ELF-1 (cell line): ENCODE results near the gene GATAD2B.

Source experiments
- DNase-seq: peaks from one replicate; pipeline ENCODE4 v3.0.0-alpha.2; 2016; ENCODE audit warnings: low read depth, low spot score

GATAD2B gene

DNA sequence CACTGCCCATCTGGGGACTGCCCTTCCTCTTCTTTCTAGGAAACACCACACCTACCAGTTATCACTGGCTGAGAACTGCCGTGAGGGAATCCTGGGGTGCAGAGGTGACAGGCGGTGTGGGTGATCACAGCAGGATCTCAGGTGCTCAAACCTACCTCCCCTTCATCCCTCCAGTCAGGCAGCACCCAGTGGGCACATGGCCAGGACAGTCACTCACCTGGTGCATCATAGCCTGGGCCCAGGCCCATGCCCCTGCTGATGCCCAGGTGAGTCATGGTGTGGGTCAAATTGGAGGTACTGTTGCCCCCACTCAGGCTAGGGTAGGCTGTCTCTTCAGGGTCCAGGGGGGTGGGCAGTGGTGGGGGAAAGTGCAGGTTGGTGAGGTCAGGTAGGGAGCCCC lies 29.0 kb upstream of the GATAD2B start:
- no peak for DNase-seq

DNA sequence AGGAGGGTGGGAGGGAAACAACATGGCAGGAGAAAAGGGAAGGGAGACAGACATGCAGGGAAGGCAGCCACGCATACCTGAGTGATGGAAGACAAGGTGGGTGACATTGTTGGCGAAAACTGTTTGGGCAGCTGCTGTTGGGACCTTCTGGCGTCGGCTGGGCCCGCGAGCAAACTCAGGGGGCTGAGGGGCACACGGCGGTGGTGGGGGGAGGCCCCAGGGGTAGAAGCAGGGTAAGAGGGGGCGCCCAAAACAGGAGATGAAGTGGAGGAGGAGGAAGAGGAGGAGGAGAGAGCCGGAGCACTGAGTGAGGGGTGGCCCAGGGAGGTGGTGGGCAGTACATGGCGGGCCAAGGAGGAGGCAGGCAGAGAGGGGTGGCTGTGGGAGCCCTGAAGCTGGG lies 28.4 kb upstream of the GATAD2B start:
- no peak for DNase-seq

DNA sequence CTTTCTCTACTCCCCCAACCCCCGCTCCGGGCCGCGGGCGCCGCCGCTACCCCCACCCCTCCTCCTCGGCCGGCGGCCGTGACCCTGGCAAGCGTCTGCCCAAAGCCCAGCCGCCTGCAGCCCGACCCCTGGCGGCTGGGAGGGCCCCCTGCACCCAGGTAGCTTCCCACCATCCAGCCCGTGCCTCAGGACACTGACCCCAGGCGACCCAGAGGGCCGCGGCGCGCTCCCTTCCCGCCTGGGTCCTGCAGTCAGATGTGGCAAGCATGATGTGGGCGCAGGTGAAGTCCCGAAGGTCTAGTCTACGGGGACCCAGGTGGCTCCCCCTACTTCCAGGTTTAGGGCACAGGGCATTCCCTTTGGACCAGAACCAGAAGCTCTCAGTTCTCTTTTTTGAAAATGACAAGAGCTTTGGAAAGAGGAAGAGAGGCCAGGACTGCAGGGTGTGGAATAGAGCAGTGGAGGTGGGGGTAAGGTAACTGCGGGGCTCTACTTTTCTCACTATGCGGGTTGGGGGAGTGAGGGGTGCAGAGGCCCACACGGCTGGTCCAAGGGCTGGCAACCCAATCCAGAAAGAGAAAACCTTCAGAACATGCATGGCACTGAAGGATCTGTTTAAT lies 24.0 kb upstream of the GATAD2B start, which contains the start of gene DENND4B:
Gene DENND4B (minus strand): TSS at position 97 of the 620 bp plus-strand sequence. CDS start 2,344 bp downstream, outside the sequence.
- peak; percentile 92 for DNase-seq

DNA sequence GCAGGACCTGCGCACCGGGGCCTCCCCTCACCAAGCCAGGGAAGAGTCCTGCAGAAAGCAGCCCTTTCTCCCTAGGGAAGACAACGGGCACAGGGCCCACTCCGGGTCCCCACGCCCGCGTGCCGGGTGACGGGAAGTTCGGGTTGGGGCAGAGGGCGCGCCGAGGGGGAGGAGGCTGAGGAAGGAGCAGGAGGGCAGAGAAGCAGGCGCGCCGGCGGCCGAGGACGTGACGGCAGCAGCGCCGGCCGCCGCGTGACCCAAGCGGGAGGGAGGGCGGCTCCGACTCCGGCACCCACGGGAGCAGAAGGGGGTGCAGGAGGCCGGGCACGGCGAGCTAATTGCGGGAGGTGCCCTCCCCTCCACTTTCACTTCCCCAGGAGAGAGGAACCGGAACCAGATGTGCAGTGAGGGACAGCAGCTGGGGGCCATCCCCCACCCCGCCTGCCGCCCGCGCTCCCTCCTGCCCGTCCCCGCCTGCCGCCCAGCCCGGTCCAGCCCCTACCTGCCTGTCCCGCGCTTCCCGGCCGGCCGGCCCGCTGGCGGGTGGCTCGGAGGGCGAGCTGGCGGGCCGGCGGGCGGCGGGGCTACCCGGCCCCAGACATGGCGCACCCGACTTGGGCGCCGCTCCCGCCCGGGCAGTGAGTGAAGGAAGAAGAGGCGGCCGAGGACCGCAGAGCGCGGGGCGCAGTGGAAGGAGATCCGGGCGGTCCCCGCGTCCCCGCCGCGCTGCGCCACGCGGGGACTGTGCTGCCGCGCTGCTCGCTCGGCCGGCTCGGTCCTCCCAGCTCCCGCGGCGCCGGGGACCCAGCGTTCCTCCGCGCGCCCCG lies 23.2 kb upstream of the GATAD2B start:
- peak; percentile 60 for DNase-seq

DNA sequence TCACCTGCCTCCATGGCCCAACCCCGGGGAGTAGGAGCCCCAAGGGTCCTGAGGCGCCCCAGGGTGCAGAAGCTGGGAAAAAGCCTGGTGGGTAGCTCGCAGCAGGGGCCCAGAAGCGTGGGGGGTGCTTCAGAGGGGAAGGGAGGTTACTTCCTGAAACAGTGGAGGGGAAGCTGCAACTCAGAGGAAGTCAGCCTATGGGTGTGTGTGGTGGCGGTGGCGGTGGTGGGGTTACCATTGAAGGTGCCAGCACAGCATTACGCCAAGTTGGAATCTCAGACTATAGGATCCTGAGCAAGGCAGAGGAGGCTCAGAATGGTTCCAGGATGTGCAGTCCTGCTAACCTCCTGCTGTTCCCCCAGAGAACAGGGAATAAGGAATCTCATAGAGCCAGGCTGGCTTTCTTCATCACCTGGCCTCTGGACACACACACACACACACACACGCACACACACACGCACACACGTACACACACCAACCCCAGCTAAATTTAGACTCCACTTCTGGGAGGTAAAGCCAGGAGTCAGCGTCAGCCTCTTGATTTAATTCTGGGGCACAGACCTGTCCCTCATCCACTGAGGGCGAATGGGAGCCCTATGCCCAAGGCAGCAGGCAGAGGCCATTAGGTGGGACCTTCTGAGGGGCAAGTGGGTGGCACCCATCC lies 22.5 kb upstream of the GATAD2B start:
- DNase-seq, result no peak

DNA sequence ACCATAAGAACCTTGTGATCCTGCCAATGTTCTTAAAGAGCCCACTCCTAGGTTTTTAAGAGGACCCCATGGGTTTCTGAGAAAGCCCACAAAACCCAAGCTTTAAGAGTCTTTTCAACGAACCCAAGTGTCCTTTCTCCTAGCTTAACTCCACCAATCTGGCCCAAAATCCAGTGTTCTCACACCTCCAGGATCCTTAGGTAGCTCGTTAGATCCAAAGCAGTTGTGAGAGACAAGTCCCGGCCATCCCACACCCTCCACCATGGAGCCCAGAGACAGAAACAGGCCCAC lies 22.0 kb upstream of the GATAD2B start:
- DNase-seq, result no peak

DNA sequence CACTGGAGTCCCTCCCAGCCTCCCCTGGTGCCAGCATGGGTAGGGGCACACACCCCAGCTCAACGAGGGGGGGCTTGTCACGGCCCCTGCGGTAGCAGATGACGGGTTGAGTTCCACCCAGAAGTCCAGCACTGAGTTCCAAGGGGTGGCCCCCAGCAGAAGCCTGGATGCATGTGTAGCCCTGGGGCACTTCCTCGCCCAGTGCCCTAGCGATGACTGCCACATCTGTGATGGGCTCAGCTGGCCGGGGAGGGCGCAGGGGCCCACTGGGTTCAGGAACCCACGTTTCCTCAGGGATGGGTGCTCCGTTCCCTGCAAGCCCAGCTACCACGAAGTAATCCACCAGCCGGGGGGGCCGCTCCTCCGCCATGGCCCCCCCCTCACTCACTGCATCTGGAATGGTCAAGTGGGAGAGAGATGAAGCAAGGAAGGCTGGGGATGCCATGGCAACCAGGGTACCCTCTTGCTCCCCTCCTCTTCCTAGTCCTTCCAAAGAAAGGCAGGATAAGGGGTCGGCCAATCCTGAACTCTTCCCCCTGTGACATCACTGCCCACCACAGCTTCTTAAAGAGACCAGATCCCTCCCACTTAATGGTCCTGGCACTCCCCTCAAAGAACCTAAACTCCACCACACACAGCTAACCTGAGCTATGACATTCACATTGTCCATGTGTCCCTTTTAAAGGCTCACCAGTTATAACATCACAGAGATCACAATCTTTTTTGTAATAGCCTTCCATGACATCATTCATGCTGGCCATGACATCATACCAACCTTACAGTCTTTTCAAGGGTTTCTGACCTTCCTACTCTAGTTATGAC lies 21.4 kb upstream of the GATAD2B start:
- no peak for DNase-seq

DNA sequence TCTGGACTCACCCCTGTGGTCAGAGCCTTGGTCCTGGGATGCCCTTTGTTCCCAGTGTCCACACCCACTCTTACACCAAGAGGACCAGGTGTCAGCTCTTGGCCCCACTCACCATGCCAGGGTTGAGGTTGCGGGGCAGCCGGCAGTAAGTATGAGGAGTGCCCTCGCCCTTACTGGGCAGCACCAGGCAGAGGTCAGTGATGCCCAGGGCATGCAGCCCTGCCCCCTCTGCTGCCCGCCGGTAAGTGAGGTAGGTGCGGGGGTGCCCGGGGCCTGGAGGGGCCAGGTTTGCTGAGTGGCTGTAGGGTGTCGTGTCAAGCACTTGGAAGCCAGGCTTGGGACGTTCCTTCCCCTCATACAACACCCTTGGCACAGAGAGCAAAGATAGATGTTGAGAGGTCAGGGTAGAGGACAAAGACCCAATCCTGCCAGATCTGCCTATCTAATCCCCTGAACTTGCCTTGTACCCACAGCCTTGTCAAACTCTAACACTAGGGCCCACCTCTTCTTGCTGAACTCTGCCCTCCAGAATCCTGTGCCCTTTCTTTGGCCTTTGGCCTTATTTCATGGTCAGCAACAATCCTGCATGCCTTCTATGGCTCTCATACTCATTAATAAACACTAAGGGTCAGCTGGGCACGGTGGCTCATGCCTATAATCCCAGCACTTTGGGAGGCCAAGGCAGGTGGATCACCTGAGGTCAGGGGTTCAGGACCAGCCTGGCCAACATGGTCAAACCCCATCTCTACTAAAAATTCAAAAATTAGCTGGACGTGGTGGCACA lies 20.2 kb upstream of the GATAD2B start:
- DNase-seq, result no peak

DNA sequence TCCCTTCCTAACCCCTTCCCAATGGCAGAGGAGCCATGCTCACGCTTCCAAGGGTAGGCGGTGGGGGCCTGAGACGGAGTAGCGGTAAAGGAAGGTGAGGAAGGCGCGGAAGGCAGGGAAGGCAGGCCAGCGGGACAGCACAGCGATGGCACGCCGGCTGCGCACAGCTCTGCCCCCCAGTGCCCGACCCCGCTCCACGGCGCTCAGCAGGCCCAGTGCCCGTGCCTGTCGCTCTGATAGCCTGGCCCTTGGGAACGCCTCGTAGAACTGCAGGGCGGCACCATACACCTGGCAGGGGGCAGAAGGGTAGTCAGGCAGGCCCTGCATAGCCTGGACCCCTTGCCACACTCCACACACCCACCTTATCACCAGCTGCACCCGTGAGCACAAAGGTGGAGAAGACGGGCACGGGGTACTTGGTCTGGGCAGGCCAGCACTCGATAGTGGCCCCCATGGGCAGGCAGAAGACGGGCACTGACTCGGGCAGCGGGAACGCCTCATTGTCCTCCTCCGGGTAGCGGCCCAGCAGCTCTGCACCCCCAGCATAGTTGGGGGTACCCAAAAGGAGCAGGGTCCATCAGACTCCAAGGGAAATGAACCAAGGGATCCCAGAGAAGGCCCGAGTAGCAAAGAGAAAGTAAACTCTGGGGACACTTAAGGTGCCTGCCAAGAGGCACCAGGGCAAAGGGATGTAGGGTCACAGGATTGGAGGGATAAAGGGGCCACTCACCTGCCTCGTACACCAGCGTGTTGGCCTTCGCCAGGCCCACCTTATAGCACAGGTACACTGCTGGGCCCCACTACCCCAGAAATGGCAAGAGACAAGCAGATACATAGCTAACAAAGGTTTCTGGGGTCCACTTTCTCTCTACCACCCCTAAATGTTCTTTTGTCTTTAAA lies 19.3 kb upstream of the GATAD2B start:
- no peak for DNase-seq

DNA sequence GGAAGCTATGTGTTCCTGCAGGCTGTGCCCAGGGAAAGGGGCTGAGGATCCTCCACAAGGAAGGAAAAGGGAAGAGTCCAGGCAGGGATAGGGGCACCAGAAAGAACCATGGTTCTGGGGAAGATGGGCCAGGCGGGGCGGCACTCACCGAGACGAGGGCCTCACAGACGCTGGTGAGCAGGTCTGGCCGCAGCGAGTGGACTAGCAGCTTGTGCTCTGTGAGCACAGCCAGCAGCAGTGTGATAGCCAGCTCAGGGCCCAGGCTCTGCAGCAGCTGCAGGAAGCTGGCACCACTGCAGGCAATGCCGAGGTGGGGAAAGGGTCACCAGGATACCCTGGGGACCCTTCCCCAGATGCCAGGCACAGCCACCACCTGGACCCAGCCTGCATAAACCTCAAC lies 18.0 kb upstream of the GATAD2B start:
- DNase-seq, result no peak

DNA sequence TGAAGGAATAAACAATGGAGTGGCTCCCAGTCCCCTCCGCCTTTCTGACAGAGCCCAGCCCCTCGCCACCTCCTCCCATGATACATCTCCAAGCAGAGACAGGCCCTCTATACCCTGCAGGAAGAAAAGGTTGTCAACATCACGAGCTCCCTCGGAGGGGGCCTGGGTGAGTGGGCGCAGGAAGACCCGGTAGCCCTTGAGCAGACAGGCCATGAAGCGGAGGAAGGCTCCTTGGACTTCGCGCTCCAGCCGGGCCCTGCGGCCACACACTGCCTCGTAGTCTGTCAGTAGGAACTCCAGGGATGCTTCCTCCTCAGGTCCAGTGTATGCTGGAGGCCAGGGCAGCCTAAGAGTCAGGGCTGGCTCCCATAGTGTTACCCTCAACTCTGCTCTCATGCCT lies 16.7 kb upstream of the GATAD2B start:
- DNase-seq, result no peak

DNA sequence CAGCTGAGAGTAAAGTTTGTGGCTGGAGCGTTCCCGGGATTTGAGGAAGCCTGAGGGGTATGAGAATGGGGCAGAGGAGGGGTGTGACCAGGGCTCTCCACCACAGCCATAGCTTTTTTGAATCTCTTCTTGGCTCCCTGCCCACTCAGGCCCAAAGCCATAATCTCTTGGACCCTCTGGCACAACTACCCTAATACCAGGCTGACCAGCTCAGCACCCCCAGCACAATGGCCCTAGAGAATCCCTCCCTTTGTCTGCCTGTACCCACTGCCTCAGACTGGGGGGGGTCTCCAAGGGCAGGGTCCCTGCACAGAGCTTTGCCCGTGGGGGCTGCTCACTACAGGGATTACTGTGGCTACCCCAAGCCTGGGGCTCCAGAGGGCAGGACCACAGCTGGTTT lies 16.2 kb upstream of the GATAD2B start:
- DNase-seq, result no peak

DNA sequence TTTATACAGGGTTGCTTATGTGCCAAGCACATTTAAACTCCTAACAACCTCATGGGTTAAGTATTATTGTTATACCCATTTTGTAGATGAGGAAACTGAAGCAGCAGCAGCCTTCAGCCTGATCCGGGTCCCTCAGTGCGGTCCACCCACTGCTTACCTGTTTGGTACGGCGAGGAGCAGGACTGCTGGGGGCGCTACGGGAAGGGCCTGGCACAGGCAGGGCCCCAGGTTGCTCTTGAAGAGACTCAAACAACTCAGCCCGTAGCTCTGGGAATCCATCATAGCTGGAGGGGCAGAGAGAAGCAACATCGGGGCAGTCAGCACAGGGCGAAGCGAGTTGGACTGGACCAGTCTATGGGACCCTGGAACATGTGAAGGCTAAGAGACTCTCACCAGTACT lies 14.6 kb upstream of the GATAD2B start:
- no peak for DNase-seq

DNA sequence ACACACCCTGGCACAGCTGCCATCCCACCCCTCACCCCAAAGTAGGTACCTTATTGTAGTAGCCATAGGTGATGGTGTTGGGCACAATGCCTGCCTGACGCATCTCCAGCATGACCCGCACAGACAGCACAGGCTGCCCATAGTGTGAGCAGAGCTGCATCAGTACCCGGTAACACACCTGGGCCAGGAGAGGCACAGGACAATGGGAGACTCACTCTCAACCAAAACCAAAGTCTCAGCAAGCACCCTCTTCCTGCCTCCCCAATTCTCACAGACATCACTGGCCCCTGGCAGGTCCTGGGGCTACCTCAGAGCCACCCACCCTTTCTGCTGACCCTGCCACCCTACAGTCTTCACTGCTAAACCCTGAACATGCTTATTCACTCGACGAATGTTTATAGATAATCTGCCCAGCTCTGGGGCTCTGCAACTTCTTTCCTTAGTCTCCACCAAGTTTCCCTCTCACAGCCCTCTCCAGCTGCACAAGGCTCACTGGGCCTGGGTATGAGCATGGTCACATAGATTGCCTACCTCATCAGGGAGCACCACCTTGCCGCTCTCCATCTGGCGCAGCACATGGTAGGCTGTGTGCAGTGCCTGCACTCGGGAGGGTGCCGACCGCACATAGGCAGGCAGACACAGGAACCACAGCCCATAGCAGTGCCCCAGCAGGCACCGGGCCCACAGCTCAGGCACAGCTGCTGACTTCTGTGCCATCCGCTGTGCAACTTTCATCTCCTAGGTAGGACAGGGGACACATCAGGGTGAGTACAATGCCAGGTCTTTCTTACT lies 13.4 kb upstream of the GATAD2B start:
- no peak for DNase-seq

DNA sequence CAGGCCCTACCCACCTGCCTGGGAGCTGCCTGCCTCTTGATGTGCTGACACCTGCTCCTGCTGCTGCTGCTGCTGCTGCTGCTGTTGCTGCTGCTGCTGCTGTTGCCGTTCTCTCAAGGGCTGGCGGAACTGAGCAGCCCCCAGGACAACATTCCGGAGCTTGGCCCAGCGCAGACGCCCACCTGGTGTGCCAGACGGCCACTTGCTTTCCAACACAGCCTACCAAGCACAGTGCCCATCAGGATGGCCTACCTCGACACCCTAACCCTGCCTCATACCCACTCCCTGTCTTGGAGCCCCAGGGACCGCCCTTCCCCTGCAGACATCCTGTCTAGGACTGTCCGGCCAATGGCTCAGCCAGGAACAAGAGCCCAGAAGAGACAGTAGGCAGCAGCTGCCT lies 12.0 kb upstream of the GATAD2B start:
- DNase-seq, result no peak

DNA sequence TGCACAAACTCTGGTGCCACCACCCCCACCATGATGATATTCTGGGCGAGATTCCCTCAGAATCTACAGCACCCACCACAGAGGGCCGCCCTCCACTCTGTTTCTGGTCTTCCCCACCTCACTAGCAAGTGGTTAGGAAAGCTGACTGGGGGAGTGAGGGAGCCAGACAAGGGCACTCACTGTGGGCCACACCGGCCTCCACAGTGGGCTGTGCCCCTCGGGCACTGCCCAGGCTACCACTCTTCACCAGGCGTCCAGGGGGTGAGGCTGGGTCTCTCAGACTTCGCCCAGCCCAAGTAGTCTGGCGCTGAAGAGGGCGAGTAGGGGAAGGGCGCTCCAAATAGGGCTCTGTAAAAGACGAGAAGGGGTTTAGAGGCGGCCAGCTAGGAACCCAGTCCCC lies 11.2 kb upstream of the GATAD2B start:
- DNase-seq, result no peak

DNA sequence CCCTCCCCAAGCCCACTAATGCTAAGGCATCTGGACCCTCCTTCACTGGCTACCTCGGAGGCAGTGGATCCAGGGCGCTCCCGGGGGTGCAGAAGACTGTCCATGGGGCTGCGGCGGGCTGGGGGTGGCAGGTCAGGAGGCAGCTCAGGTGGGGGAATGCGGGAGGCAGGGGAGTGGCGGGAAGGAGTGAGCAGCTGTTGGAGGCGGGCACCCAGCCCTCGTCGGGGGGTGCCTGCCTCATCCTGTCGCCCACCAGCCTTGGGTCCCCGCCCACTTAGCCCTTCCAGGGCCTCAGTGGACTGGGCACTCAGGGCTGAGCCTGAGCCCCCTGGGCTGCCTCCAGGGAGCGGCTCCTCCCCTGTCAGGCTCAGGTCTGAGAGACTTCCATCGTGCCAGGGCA lies 10.7 kb upstream of the GATAD2B start:
- no peak for DNase-seq

DNA sequence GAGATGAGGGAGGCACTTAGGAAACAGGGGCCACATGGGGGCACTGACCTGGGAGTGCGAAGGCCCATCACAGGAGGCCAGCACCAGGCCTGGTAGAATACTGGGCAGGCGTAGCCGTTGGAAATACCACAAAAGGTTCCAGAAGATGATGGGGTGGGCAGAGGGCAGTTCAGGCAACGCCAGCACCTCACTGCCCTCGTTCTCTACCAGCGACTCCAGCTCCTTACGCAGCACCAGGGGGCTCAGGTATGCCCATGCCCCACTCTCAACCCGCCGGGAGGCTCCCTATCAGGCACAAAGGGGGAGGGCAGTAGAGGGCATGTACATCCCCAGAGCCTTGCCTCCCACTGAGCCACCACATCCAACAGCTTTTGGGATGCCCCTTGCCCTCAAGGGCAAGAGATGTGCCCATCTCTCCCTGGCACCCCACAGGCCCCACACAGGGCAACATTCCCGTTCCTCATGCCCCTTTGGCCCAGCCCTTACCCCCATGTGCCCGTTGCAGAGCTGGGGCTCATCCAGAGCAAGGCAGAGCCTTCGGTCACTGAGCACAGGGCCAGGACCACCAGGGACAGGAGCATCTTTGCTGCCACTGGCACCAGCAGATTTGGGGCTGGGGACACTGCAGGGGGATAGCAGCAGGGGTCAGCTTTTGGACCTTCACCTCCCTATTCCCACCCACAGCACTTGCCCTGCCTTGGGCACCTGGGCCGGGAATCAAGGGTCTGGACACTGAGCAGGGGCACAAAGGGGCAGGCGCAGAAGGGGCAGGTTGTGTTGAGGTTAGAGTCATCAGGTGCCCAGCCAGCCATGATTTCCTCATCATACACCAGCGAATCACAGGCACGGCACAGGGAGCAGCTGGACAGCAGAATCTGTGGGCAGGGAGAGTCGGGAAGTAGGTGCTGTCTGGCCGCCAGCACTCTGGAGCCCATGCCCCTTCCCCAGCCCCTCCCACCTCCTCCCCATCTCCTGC lies 9.7 kb upstream of the GATAD2B start:
- no peak for DNase-seq
